ENCODE data around the gene PCBP2. TPM values are rescaled to one million over a fixed set of nuclear protein-coding genes. Genes with fewer than 3 reads are reported as not detected.
"Not testable (repeated sequence)": the region's sequence is repeated elsewhere in the genome, so short reads cannot be mapped to it uniquely, and the experiment has no call there.

PCBP2 gene
- total and polyA plus RNA-seq, 4 donors = 510 to 688 (median 545) TPM

DNA sequence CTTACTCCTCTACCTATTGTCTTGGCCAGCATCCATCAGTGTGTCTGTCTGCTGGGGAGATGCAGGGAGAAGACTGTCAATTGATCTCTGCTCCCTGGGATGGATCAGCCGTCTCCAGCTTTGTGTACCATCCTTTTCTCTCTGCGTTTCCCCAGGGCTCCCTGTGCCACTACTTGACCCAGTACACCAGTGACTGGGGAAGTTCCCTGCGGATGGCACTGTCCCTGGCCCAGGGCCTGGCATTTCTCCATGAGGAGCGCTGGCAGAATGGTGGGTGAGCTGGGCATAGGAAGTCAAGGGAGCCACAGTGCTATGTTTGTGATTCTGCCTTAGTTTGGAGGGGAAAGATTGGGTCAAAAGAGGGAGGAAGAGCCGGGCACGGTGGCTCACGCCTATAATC, 23.2 kb upstream of the PCBP2 start:
- Histone ChIP-seq H3K27me3 (ENCODE audit: control insufficient read depth in 1 of 2, insufficient read depth in 2 of 2, low read length in 1 of 2) (no peaks in the 10 kb centered on the region), H3K36me3 (ENCODE audit: control insufficient read depth in 1 of 2, insufficient read depth in 2 of 2, low read length in 1 of 2) (no peaks in the 10 kb centered on the region), H3K4me1 (ENCODE audit: control insufficient read depth in 1 of 2, insufficient read depth in 2 of 2, low read length in 2 of 2) (no peaks in the 10 kb centered on the region), H3K9me3 (ENCODE audit: control insufficient read depth, low read length) (no peaks in the 10 kb centered on the region), H3K27ac (ENCODE audit: low read depth in 1 of 2, low read length in 2 of 2) (no peak overlapping the region), H3K4me3 (ENCODE audit: low read length in 2 of 2) (no peak overlapping the region)
- 87 to 93% methylated on average over 7 of the region's 7 CpGs for WGBS, 2 donors
- intact Hi-C loops (cut with DNase I) = no loop called here
- ATAC-seq (ENCODE audit: low FRiP score) (no peak), DNase-seq (no peak)

DNA sequence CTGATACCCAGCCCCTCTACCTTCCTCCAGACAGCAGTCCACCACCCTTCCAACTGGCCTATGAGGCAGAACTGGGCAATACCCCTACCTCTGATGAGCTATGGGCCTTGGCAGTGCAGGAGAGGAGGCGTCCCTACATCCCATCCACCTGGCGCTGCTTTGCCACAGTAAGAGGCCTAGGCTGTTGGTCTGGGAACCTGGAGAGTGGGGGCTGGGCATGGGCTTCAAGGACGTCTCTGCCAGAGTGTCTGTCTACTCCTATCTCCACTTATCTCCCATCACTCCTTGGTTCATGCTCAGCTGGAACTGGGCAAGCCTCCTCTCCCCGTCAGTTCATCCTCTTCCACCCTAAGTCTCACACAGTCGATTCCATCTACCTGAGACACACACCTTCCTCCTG, 21.8 kb upstream of the PCBP2 start:
- DNase-seq (no peak), ATAC-seq (ENCODE audit: low FRiP score) (no peak)
- Histone ChIP-seq H3K4me3 (ENCODE audit: low read length in 2 of 2) (no peak overlapping the region), H3K27me3 (ENCODE audit: control insufficient read depth in 1 of 2, insufficient read depth in 2 of 2, low read length in 1 of 2) (no peaks in the 10 kb centered on the region), H3K36me3 (ENCODE audit: control insufficient read depth in 1 of 2, insufficient read depth in 2 of 2, low read length in 1 of 2) (no peaks in the 10 kb centered on the region), H3K27ac (ENCODE audit: low read depth in 1 of 2, low read length in 2 of 2) (no peak overlapping the region), H3K9me3 (ENCODE audit: control insufficient read depth, low read length) (no peaks in the 10 kb centered on the region), H3K4me1 (ENCODE audit: control insufficient read depth in 1 of 2, insufficient read depth in 2 of 2, low read length in 2 of 2) (no peaks in the 10 kb centered on the region)
- WGBS, 2 donors = 85 to 89% methylated on average over 5 of the region's 5 CpGs
- intact Hi-C loops (cut with DNase I) = no loop called here

DNA sequence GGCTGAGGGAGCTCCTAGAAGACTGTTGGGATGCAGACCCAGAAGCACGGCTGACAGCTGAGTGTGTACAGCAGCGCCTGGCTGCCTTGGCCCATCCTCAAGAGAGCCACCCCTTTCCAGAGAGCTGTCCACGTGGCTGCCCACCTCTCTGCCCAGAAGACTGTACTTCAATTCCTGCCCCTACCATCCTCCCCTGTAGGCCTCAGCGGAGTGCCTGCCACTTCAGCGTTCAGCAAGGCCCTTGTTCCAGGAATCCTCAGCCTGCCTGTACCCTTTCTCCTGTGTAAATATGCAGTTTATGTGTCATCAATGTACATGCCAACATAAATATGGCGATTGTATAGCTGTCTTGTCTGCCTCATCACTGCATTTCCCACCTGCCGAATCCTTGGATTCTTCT, 20.7 kb upstream of the PCBP2 start:
- Histone ChIP-seq H3K27ac (ENCODE audit: low read depth in 1 of 2, low read length in 2 of 2) (no peak overlapping the region), H3K4me3 (ENCODE audit: low read length in 2 of 2) (no peak overlapping the region), H3K9me3 (ENCODE audit: control insufficient read depth, low read length) (no peaks in the 10 kb centered on the region), H3K36me3 (ENCODE audit: control insufficient read depth in 1 of 2, insufficient read depth in 2 of 2, low read length in 1 of 2) (no peaks in the 10 kb centered on the region), H3K4me1 (ENCODE audit: control insufficient read depth in 1 of 2, insufficient read depth in 2 of 2, low read length in 2 of 2) (no peaks in the 10 kb centered on the region), H3K27me3 (ENCODE audit: control insufficient read depth in 1 of 2, insufficient read depth in 2 of 2, low read length in 1 of 2) (no peaks in the 10 kb centered on the region)
- intact Hi-C loops (cut with DNase I) = no loop called here
- WGBS, 2 donors = 76 to 78% methylated on average over 7 of the region's 7 CpGs
- no peak for DNase-seq
- no peak for ATAC-seq (ENCODE audit: low FRiP score)

DNA sequence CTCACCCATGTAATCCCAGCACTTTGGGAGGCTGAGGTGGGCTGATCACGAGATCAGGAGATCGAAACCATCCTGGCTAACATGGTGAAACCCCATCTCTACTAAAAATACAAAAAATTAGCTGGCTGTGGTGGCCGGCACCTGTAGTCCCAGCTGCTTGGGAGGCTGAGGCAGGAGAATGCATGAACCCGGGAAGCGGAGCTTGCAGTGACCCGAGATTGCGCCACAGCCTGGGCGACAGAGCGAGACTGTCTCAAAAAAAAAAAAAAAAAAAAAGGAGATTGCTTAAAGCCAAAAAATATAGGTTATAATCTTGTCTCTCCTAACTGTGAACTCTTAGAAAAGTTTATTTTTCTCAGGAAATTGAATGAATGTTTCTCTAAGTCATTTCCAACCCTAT, 16.6 kb upstream of the PCBP2 start:
- DNase-seq; H3K27ac ChIP-seq (ENCODE audit: low read depth in 1 of 2, low read length in 2 of 2); H3K36me3 ChIP-seq (ENCODE audit: control insufficient read depth in 1 of 2, insufficient read depth in 2 of 2, low read length in 1 of 2); ATAC-seq (ENCODE audit: low FRiP score); H3K27me3 ChIP-seq (ENCODE audit: control insufficient read depth in 1 of 2, insufficient read depth in 2 of 2, low read length in 1 of 2); H3K9me3 ChIP-seq (ENCODE audit: control insufficient read depth, low read length); H3K4me3 ChIP-seq (ENCODE audit: low read length in 2 of 2); H3K4me1 ChIP-seq (ENCODE audit: control insufficient read depth in 1 of 2, insufficient read depth in 2 of 2, low read length in 2 of 2); intact Hi-C loops (cut with DNase I): not testable (repeated sequence)
- WGBS, 2 donors = 93 to 96% methylated on average over 9 of the region's 9 CpGs

- DNase-seq; intact Hi-C loops (cut with DNase I); H3K27me3 ChIP-seq (ENCODE audit: control insufficient read depth in 1 of 2, insufficient read depth in 2 of 2, low read length in 1 of 2): not testable (repeated sequence)
Measured at GRCh38 chr12:53439582-53439981, 12.3 kb upstream of the PCBP2 start.

GRCh38 chr12:53441040-53441833, 10.7 kb upstream of the PCBP2 start, which contains the start of gene PRR13:
Gene PRR13, plus strand, starts transcription at chr12:53441734. Its CDS starts 981 bp downstream, at chr12:53442715.
- no peaks in the 10 kb centered on the region for H3K9me3 ChIP-seq (ENCODE audit: control insufficient read depth, low read length)
- peak within 1 kb of the TSS; percentile 81 to 97 for H3K4me3 ChIP-seq (ENCODE audit: low read length in 2 of 2)
- no peaks in the 10 kb centered on the region for H3K27me3 ChIP-seq (ENCODE audit: control insufficient read depth in 1 of 2, insufficient read depth in 2 of 2, low read length in 1 of 2)
- intact Hi-C loops (cut with DNase I) = no loop called here
- no peaks in the 10 kb centered on the region for H3K36me3 ChIP-seq (ENCODE audit: control insufficient read depth in 1 of 2, insufficient read depth in 2 of 2, low read length in 1 of 2)
- H3K27ac ChIP-seq (ENCODE audit: low read depth in 1 of 2, low read length in 2 of 2) = peak within 1 kb of the TSS; percentile 37 to 91
- DNase-seq = peak; percentile 99
- ATAC-seq (ENCODE audit: low FRiP score) = peak; percentile 100
- H3K4me1 ChIP-seq (ENCODE audit: control insufficient read depth in 1 of 2, insufficient read depth in 2 of 2, low read length in 2 of 2) = peaks cover 0 to 6% of the 10 kb centered on the region in 2 donors
- WGBS, 2 donors = 1% methylated on average over 31 of the region's 31 CpGs

More at GRCh38 chr12:53439582-53439981, 12.3 kb upstream of the PCBP2 start:
- H3K9me3 ChIP-seq (ENCODE audit: control insufficient read depth, low read length); H3K36me3 ChIP-seq (ENCODE audit: control insufficient read depth in 1 of 2, insufficient read depth in 2 of 2, low read length in 1 of 2); H3K4me3 ChIP-seq (ENCODE audit: low read length in 2 of 2); H3K27ac ChIP-seq (ENCODE audit: low read depth in 1 of 2, low read length in 2 of 2); ATAC-seq (ENCODE audit: low FRiP score); H3K4me1 ChIP-seq (ENCODE audit: control insufficient read depth in 1 of 2, insufficient read depth in 2 of 2, low read length in 2 of 2): not testable (repeated sequence)

GRCh38 chr12:53443955-53444354, 7.9 kb upstream of the PCBP2 start:
- intact Hi-C loops (cut with DNase I) = no loop called here
- Histone ChIP-seq H3K4me1 (ENCODE audit: control insufficient read depth in 1 of 2, insufficient read depth in 2 of 2, low read length in 2 of 2) (peaks cover 0 to 6% of the 10 kb centered on the region in 2 donors), H3K27me3 (ENCODE audit: control insufficient read depth in 1 of 2, insufficient read depth in 2 of 2, low read length in 1 of 2) (no peaks in the 10 kb centered on the region), H3K9me3 (ENCODE audit: control insufficient read depth, low read length) (no peaks in the 10 kb centered on the region), H3K27ac (ENCODE audit: low read depth in 1 of 2, low read length in 2 of 2) (no peak overlapping the region), H3K36me3 (ENCODE audit: control insufficient read depth in 1 of 2, insufficient read depth in 2 of 2, low read length in 1 of 2) (peaks cover 0 to 1% of the 10 kb centered on the region in 2 donors), H3K4me3 (ENCODE audit: low read length in 2 of 2) (no peak overlapping the region)
- ATAC-seq (ENCODE audit: low FRiP score) (no peak), DNase-seq (no peak)
- WGBS, 2 donors = 93 to 95% methylated on average over 4 of the region's 4 CpGs

GRCh38 chr12:53444593-53445325, 7.1 kb upstream of the PCBP2 start:
- intact Hi-C loops (cut with DNase I); H3K4me1 ChIP-seq (ENCODE audit: control insufficient read depth in 1 of 2, insufficient read depth in 2 of 2, low read length in 2 of 2); H3K27me3 ChIP-seq (ENCODE audit: control insufficient read depth in 1 of 2, insufficient read depth in 2 of 2, low read length in 1 of 2); DNase-seq; H3K4me3 ChIP-seq (ENCODE audit: low read length in 2 of 2); H3K27ac ChIP-seq (ENCODE audit: low read depth in 1 of 2, low read length in 2 of 2); H3K9me3 ChIP-seq (ENCODE audit: control insufficient read depth, low read length); ATAC-seq (ENCODE audit: low FRiP score); H3K36me3 ChIP-seq (ENCODE audit: control insufficient read depth in 1 of 2, insufficient read depth in 2 of 2, low read length in 1 of 2): not testable (repeated sequence)
- WGBS, 2 donors = 87% methylated on average over 11 of the region's 11 CpGs
